HEK293T (cell line): Measurements from ENCODE around the gene DMRTC2.

Experiments used
- CTCF ChIA-PET: fragments of 350-600 bp; formaldehyde crosslinking; extraction: SDS; loops from one replicate; lab custom pipeline; 2021; ENCODE audit warnings: antibody characterized with exemption, inconsistent platforms; lab: Yijun Ruan, JAX
- POLR2A ChIA-PET: fragments of 350-600 bp; formaldehyde crosslinking; extraction: SDS; loops from one replicate; lab custom pipeline; 2020; ENCODE audit warnings: antibody characterized with exemption, inconsistent platforms; lab: Yijun Ruan, JAX
- DNase-seq: peaks from one replicate; pipeline ENCODE4 v3.0.0; 2012; ENCODE audit warnings: mixed read lengths; ENCODE audit errors: extremely low spot score
- BHLHE40 ChIP-seq: fragments of 450-650 bp; IDR thresholded peaks from 2 replicates; pipeline ENCODE4 v1.6.1; 2016; ENCODE audit warnings: mild to moderate bottlenecking, moderate library complexity, borderline replicate concordance
- CTBP1 ChIP-seq: fragments of 450-650 bp; IDR thresholded peaks from 2 replicates; pipeline ENCODE4 v1.6.1; 2016; ENCODE audit warnings: borderline replicate concordance
- ELF4 ChIP-seq: fragments of 450-650 bp; IDR thresholded peaks from 2 replicates; pipeline ENCODE4 v1.6.1; 2017; ENCODE audit warnings: antibody characterized with exemption
- FOXA1 ChIP-seq: fragments of 450-650 bp; IDR thresholded peaks from 2 replicates; pipeline ENCODE4 v1.6.1; 2016; ENCODE audit warnings: mild to moderate bottlenecking
- FOXK2 ChIP-seq: fragments of 450-650 bp; IDR thresholded peaks from 2 replicates; pipeline ENCODE4 v1.6.1; 2016; ENCODE audit warnings: mild to moderate bottlenecking
- FOXM1 ChIP-seq: fragments of 450-650 bp; IDR thresholded peaks from 2 replicates; pipeline ENCODE4 v1.6.1; 2017; ENCODE audit warnings: mild to moderate bottlenecking, borderline replicate concordance
- HDGF ChIP-seq: fragments of 450-650 bp; IDR thresholded peaks from 2 replicates; pipeline ENCODE4 v1.6.1; 2017; ENCODE audit warnings: antibody characterized with exemption, borderline replicate concordance
- L3MBTL2 ChIP-seq: fragments of 450-650 bp; conservative IDR thresholded peaks from 2 replicates; pipeline ENCODE4 v1.6.1; 2016; ENCODE audit warnings: mild to moderate bottlenecking
- LEF1 ChIP-seq: fragments of 450-650 bp; IDR thresholded peaks from 2 replicates; pipeline ENCODE4 v1.6.1; 2017; ENCODE audit warnings: mild to moderate bottlenecking, borderline replicate concordance
- NFRKB ChIP-seq: fragments of 450-650 bp; IDR thresholded peaks from 2 replicates; pipeline ENCODE4 v1.6.1; 2016; ENCODE audit warnings: mild to moderate bottlenecking, moderate library complexity
- SP1 ChIP-seq: fragments of 450-650 bp; IDR thresholded peaks from 2 replicates; pipeline ENCODE4 v1.6.1; 2017
- SUZ12 ChIP-seq: fragments of 450-650 bp; IDR thresholded peaks from 2 replicates; pipeline ENCODE4 v1.6.1; 2016; ENCODE audit warnings: mild to moderate bottlenecking
- TARDBP ChIP-seq: fragments of 450-650 bp; IDR thresholded peaks from 2 replicates; pipeline ENCODE4 v1.6.1; 2016
- ZNF384 ChIP-seq: fragments of 450-650 bp; IDR thresholded peaks from 2 replicates; pipeline ENCODE4 v1.6.1; 2016
- TF ChIP-seq, protein P1 (sequence below): fragments of 450-650 bp; IDR thresholded peaks from 2 replicates; pipeline ENCODE4 v1.6.1; 2016

Gene DMRTC2

DNA sequence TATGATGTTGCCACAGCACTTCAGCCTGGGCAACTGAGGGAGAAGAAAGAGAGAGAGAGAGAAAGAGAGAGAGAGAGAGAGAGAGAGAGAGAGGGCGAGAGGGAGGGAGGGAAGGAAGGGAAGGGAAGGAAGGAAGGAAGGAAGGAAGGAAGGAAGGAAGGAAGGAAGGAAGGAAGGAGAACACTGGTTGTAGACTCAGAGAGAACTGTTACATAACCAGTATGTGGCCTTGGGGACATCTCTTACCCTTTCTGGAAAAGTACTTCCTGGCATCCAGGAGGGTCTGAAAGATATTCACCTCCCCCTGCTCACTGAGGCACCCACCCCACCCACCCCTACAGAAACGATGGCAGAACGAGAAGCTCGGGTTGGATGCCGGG lies 35.5 kb downstream of the DMRTC2 start:
- no peak for TF ChIP-seq FOXM1
- CTCF ChIA-PET, result no interaction called here
- DNase-seq, result no peak
- POLR2A ChIA-PET, result interaction anchor here (1.7 kb wide), 1 partner anchor 21 kb away, joined by 5 read pairs; the partner anchor contains the start of gene RPS19

DNA sequence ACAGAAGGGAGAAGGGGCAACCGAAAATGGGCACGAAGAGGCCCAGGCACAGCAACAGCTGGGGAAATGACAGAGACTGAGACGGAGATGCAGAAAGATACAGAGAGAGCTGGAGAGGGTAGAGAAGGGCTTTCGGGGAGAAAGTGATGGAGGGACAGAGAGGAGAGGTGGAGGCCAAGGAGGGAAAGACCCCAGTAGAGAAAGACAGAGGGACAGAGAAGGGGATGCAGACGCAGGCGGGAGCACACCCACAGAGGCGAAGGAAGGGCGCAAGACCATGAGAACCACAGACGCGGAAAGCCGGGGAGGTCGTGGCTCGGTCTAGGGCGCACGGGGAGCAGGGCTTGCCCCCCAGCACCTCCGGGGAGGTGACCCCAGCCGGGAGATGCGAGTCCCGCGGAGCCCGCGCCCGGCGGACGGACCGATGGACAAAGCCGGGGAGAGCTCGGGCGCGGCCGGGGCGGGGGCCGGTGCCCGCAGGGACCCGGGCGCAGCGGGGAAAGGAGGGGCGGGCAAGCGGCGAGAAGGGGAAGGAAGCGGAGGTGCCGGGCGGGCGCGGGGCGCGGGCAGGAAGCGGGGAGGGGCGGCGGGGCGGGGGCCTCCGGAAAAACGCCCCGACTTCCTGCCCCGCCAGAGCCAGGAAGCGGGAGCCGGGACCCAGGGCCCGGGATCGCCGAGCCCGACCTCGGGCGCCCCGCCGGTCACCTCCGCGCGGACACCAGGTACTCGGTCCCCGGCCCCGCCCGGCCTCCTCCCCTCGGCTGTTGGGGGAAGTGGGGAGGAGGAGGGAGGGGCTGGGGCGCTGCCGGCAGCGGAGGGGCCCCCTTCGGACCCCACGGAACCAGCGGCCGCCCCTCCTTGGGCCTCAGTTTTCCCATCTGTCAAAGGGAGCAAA lies 38.0 kb downstream of the DMRTC2 start, which contains the start of gene ARHGEF1:
Gene ARHGEF1, plus strand, starts transcription at position 617 of the 895 bp plus-strand sequence. CDS start 4,899 bp downstream, outside the sequence.
- TF ChIP-seq ZNF384, result no peak
- TF ChIP-seq L3MBTL2, result no peak
- TF ChIP-seq, protein P1, sequence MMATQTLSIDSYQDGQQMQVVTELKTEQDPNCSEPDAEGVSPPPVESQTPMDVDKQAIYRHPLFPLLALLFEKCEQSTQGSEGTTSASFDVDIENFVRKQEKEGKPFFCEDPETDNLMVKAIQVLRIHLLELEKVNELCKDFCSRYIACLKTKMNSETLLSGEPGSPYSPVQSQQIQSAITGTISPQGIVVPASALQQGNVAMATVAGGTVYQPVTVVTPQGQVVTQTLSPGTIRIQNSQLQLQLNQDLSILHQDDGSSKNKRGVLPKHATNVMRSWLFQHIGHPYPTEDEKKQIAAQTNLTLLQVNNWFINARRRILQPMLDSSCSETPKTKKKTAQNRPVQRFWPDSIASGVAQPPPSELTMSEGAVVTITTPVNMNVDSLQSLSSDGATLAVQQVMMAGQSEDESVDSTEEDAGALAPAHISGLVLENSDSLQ, result no peak
- TF ChIP-seq HDGF, result no peak
- no peak for TF ChIP-seq FOXM1
- ChIA-PET CTCF (no interaction called here), POLR2A (interaction anchor here (1.2 to 1.6 kb wide), 2 partner anchors 45 to 48 kb away, joined by 3 to 8 read pairs; partner anchors contain the start of gene ERFL)
- no peak for DNase-seq

DNA sequence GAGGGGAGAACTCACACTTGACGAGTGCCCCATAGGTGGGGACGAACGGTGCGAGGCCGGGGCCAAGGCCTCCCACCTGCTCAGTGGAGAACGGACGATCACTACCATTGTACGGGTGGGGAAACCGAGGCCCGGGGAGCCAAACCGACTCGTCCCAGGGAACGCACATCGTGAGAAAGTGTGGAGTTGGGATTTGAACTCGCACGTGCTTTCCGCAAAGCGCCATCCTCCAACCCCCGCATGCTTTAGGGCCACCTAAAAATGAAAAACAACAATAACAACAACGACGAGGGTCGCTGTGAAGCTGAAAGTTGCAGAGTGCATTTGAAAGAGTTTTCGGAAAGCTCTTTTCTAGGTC lies 38.6 kb downstream of the DMRTC2 start:
- TF ChIP-seq FOXM1, result no peak
- CTCF ChIA-PET, result no interaction called here
- POLR2A ChIA-PET, result interaction anchor here (1.2 to 2.8 kb wide), 3 partner anchors 24 to 47 kb away, joined by 3 to 17 read pairs (median 8); partner anchors contain the start of genes ERFL and RPS19
- DNase-seq, result no peak

DNA sequence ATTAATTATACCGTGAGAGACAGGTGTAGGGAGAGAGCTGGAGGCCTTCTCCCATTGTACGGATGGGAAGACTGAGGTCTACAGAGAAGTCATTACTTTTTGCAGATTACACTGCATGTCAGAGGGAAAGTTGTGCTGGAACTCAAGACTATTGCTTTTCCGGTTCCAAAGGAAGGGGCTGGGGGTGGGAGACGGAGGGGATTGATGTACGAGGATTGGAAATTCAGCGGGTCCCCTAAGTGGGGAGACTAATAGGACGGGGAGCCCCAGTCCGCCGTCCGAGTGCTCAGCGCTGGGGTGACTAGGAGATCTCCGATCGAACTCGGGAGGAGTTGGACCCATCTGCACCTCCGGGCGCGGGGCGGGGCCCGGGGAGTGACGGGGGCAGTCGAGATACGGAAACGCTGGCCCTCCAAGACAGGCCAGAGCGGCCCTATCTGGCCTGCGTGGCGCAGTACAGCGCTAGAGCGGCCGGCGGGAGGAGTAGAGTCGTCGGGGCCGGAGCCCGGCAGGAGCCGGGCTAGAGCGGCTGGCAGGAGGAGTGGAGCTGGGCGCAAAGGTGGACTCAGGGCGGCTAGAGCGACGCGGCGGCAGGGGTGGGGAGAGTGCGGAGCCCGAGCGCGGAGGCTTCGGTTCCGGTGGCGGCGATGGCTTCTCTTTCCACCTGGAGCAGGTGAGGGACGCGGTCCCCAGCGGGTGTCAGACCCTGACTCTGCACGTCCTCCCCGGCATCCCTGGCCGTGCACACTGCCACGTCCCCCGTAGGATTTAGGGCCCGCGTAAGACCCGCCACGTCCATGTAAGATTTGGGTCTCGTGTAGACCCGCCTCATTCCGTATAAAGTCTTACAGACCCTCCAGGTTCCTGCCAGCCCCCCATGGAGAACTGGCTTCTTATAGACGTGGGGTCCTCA lies 39.2 kb downstream of the DMRTC2 start:
- ChIA-PET POLR2A (interaction anchor here (0.6 to 2.8 kb wide), 14 partner anchors 8 to 146 kb away, joined by 3 to 17 read pairs (median 4); partner anchors contain the start of genes ERFL, RABAC1 and RPS19), CTCF (no interaction called here)
- peak; percentile 98 for DNase-seq
- TF ChIP-seq FOXA1, result no peak
- TF ChIP-seq SUZ12, result no peak
- TF ChIP-seq, protein P1, result peak; percentile 89
- TF ChIP-seq FOXM1, result no peak
- peak; percentile 58; the same call in 1 of the 2 replicates for TF ChIP-seq ELF4

DNA sequence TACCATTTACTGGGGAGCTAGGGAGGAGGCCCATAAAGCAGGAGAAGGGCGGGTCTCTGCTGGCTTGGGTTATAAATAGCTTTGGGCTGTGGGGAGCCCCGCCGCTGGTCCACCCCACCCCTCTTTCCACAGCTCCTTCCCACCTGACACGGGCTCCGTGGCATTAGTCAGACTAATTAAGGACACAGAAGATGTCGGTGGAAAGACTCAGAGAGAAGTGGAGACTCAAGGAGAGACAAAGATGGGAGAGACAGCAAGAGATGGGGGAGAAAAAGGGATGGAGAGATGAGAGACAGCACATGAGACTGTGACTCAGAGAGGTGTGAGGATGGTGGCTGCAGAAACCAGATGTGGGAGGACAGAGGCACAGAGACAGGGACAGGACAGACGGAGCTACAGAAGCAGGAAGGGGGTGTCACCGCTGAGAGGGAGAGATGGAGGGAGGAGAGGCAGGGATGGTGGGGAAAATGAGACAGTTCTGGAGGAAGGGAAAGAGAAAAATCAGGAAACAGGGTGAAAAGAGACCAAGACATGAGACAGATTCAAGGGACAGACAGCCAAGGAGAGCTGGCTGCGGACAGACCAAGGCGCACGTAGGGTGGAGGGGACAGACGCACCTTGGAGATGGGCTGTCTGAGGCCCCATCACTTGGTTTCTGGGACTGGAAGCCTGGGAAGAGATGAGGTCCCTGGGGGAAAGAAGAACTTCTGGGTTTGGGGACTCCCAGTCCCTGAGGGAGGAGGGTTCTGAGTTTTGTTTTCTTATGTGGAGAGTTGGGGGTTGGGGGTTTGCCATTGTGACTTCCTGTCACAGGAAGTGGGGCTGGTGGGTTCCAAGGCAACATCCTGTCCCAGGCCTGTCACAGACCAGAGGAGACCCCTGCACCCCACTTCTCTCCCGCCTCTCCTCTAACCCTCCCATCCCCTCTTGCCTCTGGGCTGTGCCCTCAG lies 42.2 kb downstream of the DMRTC2 start:
- ChIA-PET CTCF (no interaction called here), POLR2A (no interaction called here)
- TF ChIP-seq BHLHE40, result no peak
- TF ChIP-seq HDGF, result no peak
- TF ChIP-seq FOXA1, result no peak
- TF ChIP-seq TARDBP, result no peak
- no peak for TF ChIP-seq SP1
- TF ChIP-seq CTBP1, result no peak
- no peak for TF ChIP-seq LEF1
- TF ChIP-seq ELF4, result no peak
- TF ChIP-seq NFRKB, result no peak
- no peak for TF ChIP-seq ZNF384
- TF ChIP-seq L3MBTL2, result no peak
- TF ChIP-seq, protein P1, result no peak
- no peak for TF ChIP-seq SUZ12
- DNase-seq, result no peak

DNA sequence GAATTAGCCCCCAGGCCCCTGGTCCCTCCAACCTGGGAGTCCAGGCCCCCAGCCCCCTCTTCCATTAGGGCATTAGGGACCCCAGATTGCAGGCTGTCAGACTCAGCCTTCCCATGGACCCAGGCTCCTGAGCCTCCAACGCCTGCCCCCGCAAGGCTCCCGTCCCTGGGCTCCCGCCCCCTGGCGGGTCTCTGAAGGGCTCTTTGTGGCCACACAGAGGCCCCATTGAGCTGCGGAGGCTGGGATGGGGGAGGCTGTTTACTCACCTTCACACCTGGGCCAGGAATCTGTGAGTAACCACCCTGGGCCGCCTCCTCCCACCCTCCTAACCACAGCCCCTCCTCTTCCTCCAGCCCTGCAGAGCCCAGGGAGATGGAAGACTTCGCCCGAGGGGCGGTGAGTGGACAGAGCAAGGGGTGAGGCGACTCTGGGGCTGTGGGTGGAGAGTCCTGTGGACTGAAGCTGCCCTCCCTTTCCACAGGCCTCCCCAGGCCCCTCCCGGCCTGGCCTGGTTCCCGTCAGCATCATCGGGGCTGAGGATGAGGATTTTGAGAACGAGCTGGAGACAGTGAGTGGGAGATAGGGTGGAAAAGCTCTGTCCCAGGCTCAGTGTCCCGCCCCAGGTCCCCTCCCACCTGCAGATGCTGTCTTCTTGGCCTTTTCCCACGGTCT lies 43.0 kb downstream of the DMRTC2 start:
- no peak for DNase-seq
- no peak for TF ChIP-seq FOXK2
- TF ChIP-seq FOXA1, result no peak
- TF ChIP-seq L3MBTL2, result no peak
- no peak for TF ChIP-seq BHLHE40
- no peak for TF ChIP-seq CTBP1
- no peak for TF ChIP-seq NFRKB
- TF ChIP-seq LEF1, result no peak
- ChIA-PET POLR2A (no interaction called here), CTCF (no interaction called here)
